ENCODE measurements around the gene SF3B5.

Gene SF3B5

GRCh38 chr6:144127097-144127496 is 31.7 kb upstream of the SF3B5 start:
- H3K4me3 ChIP-seq (ENCODE audit: low read depth, low read length): no peak overlapping the region
- no peak for DNase-seq (ENCODE audit: low read depth)
- no peak for TF ChIP-seq CTCF (conservative IDR thresholded peaks at IDR 0.05; ENCODE audit: low read depth, low read length)

- no peak for TF ChIP-seq CTCF (conservative IDR thresholded peaks at IDR 0.05; ENCODE audit: low read depth, low read length)
- no peak for DNase-seq (ENCODE audit: low read depth)
- no peak overlapping the region for H3K4me3 ChIP-seq (ENCODE audit: low read depth, low read length)
These were observed 28.5 kb upstream of the SF3B5 start for GRCh38 chr6:144123836-144124235.

GRCh38 chr6:144123421-144123820 is 28.0 kb upstream of the SF3B5 start:
- TF ChIP-seq CTCF (conservative IDR thresholded peaks at IDR 0.05; ENCODE audit: low read depth, low read length): no peak

GRCh38 chr6:144122861-144123260 is 27.5 kb upstream of the SF3B5 start:
- no peak for TF ChIP-seq CTCF (conservative IDR thresholded peaks at IDR 0.05; ENCODE audit: low read depth, low read length)
- no peak for DNase-seq (ENCODE audit: low read depth)
- no peak overlapping the region for H3K4me3 ChIP-seq (ENCODE audit: low read depth, low read length)

More at GRCh38 chr6:144123421-144123820, 28.0 kb upstream of the SF3B5 start:
- DNase-seq (ENCODE audit: low read depth): no peak
- no peak overlapping the region for H3K4me3 ChIP-seq (ENCODE audit: low read depth, low read length)

- DNase-seq (ENCODE audit: low read depth): no peak
These were observed 24.0 kb upstream of the SF3B5 start for GRCh38 chr6:144119376-144119775.

GRCh38 chr6:144115219-144115618 is 19.8 kb upstream of the SF3B5 start:
- DNase-seq (ENCODE audit: low read depth): no peak
- TF ChIP-seq CTCF (conservative IDR thresholded peaks at IDR 0.05; ENCODE audit: low read depth, low read length): no peak
- H3K4me3 ChIP-seq (ENCODE audit: low read depth, low read length): no peak overlapping the region

More at GRCh38 chr6:144119376-144119775, 24.0 kb upstream of the SF3B5 start:
- no peak overlapping the region for H3K4me3 ChIP-seq (ENCODE audit: low read depth, low read length)
- TF ChIP-seq CTCF (conservative IDR thresholded peaks at IDR 0.05; ENCODE audit: low read depth, low read length): no peak

- DNase-seq (ENCODE audit: low read depth): no peak
- no peak overlapping the region for H3K4me3 ChIP-seq (ENCODE audit: low read depth, low read length)
- TF ChIP-seq CTCF (conservative IDR thresholded peaks at IDR 0.05; ENCODE audit: low read depth, low read length): no peak
These were observed 18.0 kb upstream of the SF3B5 start for GRCh38 chr6:144113366-144113765.

All from choroid plexus epithelial cell (primary cell).